GM23248 (cell line): ENCODE results near the gene TSPEAR.

Experiments
- EZH2 ChIP-seq: fragments of 200-600 bp; sonication (generic); IDR thresholded peaks from 2 replicates; pipeline ENCODE4 v1.6.1; 2018; ENCODE audit warnings: antibody characterized with exemption, mild to moderate bottlenecking; ENCODE audit not compliant: insufficient read depth, poor library complexity, severe bottlenecking
- EZH2phosphoT487 ChIP-seq: fragments of 200-600 bp; sonication (generic); IDR thresholded peaks from 2 replicates; pipeline ENCODE4 v1.6.1; 2018; ENCODE audit warnings: antibody characterized with exemption, moderate library complexity, mild to moderate bottlenecking, low read depth; ENCODE audit not compliant: insufficient read depth

GRCh38 chr21:44478124-44478800 is 233.1 kb downstream of the TSPEAR start:
- TF ChIP-seq EZH2 (no peak), EZH2phosphoT487 (no peak)
